ENCODE results near the gene PCNX2.

GRCh38 chr1:233082778-233083550 is 212.6 kb downstream of the PCNX2 start:
- TF ChIP-seq CTCF (optimal IDR thresholded peaks at IDR 0.05 in 1 of 3, IDR thresholded peaks at IDR 0.05 in 1 of 3, conservative IDR thresholded peaks at IDR 0.05 in 1 of 3; ENCODE audit: extremely low read depth in 1 of 3, insufficient read depth in 2 of 3, low read length in 3 of 3) (no peak), EZH2 (IDR thresholded peaks at IDR 0.05; ENCODE audit: low read length) (no peak)
